ENCODE results near the gene NTF3.

NTF3 gene

DNA sequence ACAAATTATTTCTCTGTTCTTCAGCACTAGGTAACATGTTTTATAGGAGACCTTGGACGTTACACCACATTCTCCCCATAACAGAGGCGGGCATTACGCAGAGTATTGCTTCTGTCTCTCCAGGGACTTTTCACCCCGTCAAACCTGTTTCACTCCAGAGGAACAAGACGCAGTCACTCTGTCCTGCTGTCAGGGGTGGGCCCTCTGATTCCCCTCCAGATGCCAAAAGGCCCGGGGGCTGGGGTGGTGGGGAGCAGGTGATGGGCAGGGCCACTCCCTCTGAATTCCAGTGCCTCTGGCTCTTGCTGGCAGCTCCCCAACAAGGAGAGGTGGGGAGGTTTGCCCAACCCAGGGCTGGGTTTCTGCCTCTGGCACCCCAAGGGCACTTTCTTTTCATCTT lies 71.9 kb downstream of the NTF3 start:
- H3K9ac ChIP-seq (ENCODE audit: low read length) = no peak overlapping the region
- H3K36me3 ChIP-seq (ENCODE audit: control insufficient read depth, insufficient read depth, low read length) = no peaks in the 10 kb centered on the region
- H3K27me3 ChIP-seq (ENCODE audit: control insufficient read depth, insufficient read depth, low read length) = no peaks in the 10 kb centered on the region
- no peak overlapping the region for H3K4me3 ChIP-seq (ENCODE audit: low read length)
- H3K4me1 ChIP-seq (ENCODE audit: control insufficient read depth, insufficient read depth, low read length) = no peaks in the 10 kb centered on the region
- no peak overlapping the region for H3K27ac ChIP-seq (ENCODE audit: low read depth, low read length)

DNA sequence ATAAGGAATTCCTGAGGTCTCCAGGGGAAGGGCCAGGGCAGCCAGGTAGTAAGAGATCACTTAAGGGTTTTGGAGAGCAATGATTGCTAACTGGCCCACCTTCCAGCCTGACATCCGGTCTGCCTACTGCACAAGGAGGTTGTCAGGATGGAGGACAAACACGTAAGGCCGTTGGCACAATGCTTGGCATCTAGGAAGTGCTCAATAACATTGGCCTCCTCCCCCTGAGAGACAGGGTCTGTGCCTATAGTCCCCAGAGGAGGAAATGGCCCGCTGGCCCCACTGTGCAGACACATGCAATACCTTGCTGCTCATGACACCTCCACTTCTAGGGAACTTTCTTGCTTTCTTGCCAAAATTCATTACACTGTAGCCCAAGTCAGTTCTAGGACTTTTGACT lies 73.2 kb downstream of the NTF3 start:
- Histone ChIP-seq H3K4me1 (ENCODE audit: control insufficient read depth, insufficient read depth, low read length) (no peaks in the 10 kb centered on the region), H3K9ac (ENCODE audit: low read length) (no peak overlapping the region), H3K27ac (ENCODE audit: low read depth, low read length) (no peak overlapping the region), H3K36me3 (ENCODE audit: control insufficient read depth, insufficient read depth, low read length) (no peaks in the 10 kb centered on the region), H3K27me3 (ENCODE audit: control insufficient read depth, insufficient read depth, low read length) (no peaks in the 10 kb centered on the region), H3K4me3 (ENCODE audit: low read length) (no peak overlapping the region)

DNA sequence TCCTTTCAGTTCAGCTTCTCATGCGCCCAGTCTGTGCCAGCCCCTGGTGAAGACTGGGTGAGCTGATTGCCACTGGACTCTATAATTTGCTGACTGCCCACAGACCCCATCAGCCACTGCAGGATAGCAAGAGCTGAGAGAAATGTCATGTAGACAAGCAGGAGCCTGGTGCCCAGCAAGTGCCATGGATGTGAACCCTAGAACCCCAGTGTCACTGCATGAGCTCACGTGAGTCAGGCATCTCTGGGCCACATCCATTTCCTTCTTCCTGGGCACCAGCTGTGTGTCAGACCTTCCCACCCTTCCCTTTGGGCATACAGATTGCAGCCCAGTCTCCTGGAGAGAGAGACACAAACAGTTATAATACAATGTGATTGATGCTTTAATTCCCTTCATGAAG lies 73.8 kb downstream of the NTF3 start:
- H3K36me3 ChIP-seq (ENCODE audit: control insufficient read depth, insufficient read depth, low read length) = no peaks in the 10 kb centered on the region
- no peak overlapping the region for H3K4me3 ChIP-seq (ENCODE audit: low read length)
- no peak overlapping the region for H3K9ac ChIP-seq (ENCODE audit: low read length)
- H3K4me1 ChIP-seq (ENCODE audit: control insufficient read depth, insufficient read depth, low read length) = no peaks in the 10 kb centered on the region
- no peaks in the 10 kb centered on the region for H3K27me3 ChIP-seq (ENCODE audit: control insufficient read depth, insufficient read depth, low read length)
- no peak overlapping the region for H3K27ac ChIP-seq (ENCODE audit: low read depth, low read length)

DNA sequence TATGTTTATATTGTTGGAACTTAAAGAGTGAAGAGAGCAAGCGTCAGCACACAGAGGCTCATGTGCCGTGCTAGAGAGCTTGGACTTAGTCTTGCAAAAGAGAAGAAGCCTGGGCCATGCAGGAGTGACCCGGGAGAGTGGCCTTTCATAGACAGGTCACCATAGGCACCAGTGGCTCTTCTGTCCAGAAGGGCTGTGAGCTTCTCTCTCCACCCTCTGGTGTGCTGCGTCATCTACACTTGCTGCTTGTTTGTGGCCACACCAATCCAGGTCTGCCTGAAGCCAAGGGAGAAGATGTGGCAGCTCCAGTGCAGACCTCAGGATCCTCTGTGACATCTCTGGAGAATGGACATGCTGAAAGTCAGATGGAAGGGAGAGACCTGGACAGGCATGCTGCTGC lies 74.4 kb downstream of the NTF3 start:
- Histone ChIP-seq H3K4me3 (ENCODE audit: low read length) (no peak overlapping the region), H3K4me1 (ENCODE audit: control insufficient read depth, insufficient read depth, low read length) (no peaks in the 10 kb centered on the region), H3K36me3 (ENCODE audit: control insufficient read depth, insufficient read depth, low read length) (no peaks in the 10 kb centered on the region), H3K27me3 (ENCODE audit: control insufficient read depth, insufficient read depth, low read length) (no peaks in the 10 kb centered on the region), H3K9ac (ENCODE audit: low read length) (no peak overlapping the region), H3K27ac (ENCODE audit: low read depth, low read length) (no peak overlapping the region)

DNA sequence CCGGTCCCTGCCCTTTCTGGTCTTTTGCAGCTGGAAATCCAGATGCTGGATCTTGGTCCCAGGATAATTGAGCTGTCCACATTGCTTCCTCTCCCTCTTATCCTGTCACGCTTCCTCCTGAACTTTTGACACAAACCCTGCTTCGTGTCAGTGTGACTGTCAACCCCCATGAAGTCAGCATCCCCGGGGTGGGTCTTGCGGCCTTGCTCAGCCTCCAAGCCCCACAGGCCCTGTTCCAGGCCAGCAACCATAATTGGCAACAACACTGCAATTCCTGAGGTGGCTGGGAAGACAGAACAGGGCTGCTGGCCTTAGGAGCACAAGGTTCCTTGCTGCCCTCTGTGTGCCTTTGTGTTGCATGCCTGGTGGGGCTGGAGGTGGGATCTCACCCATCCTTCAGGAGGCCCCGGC lies 74.9 kb downstream of the NTF3 start:
- Histone ChIP-seq H3K27me3 (ENCODE audit: control insufficient read depth, insufficient read depth, low read length) (no peaks in the 10 kb centered on the region), H3K4me1 (ENCODE audit: control insufficient read depth, insufficient read depth, low read length) (no peaks in the 10 kb centered on the region), H3K27ac (ENCODE audit: low read depth, low read length) (no peak overlapping the region), H3K9ac (ENCODE audit: low read length) (no peak overlapping the region), H3K36me3 (ENCODE audit: control insufficient read depth, insufficient read depth, low read length) (no peaks in the 10 kb centered on the region), H3K4me3 (ENCODE audit: low read length) (no peak overlapping the region)

DNA sequence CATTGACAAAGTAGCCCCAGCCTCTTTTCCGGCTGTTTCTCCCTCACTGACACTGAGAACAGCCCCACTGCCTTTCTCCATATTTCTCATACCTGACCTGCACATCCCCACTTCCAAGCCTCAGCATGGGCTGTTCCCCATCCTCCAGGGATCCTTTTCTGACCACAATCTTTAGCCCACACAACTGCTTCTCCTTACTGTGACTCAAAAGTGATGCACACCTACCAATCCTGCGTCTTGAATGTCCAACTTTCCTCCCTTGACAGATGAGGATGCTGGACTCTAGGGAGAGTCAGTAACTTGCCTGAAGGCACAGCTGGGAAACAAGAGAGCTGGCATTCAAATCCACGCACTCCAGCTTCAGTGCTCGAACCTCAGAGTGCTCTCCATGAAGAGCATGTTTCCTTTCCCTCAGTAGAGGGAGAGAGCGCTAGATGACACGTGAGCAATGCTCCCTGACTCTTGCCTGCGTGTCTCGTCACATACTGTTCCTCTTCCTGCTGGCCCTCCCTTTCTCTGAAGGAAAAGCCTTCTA lies 75.6 kb downstream of the NTF3 start:
- no peaks in the 10 kb centered on the region for H3K36me3 ChIP-seq (ENCODE audit: control insufficient read depth, insufficient read depth, low read length)
- no peaks in the 10 kb centered on the region for H3K27me3 ChIP-seq (ENCODE audit: control insufficient read depth, insufficient read depth, low read length)
- H3K27ac ChIP-seq (ENCODE audit: low read depth, low read length) = no peak overlapping the region
- no peak overlapping the region for H3K9ac ChIP-seq (ENCODE audit: low read length)
- no peaks in the 10 kb centered on the region for H3K4me1 ChIP-seq (ENCODE audit: control insufficient read depth, insufficient read depth, low read length)
- H3K4me3 ChIP-seq (ENCODE audit: low read length) = no peak overlapping the region

DNA sequence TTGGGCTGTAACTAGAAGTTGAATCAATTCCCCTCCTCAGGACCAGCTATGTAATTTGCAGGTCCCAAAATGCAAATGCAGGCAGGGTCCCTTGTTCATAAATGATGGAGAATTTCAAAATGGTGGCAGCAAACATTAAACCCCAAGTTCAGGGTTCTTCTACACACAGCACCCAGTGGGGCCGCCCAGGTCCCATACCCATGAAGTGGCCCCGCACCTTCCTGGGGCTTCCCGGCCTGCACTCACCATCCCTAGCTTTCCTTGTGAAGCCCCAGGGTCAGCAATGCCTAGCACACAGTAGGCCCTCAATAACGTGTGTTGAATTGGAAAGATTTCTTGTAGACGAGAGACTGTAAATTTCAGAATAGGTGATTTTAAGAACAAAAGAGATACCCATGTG lies 76.0 kb downstream of the NTF3 start:
- H3K27ac ChIP-seq (ENCODE audit: low read depth, low read length) = no peak overlapping the region
- H3K4me1 ChIP-seq (ENCODE audit: control insufficient read depth, insufficient read depth, low read length) = no peaks in the 10 kb centered on the region
- no peak overlapping the region for H3K9ac ChIP-seq (ENCODE audit: low read length)
- no peak overlapping the region for H3K4me3 ChIP-seq (ENCODE audit: low read length)
- H3K36me3 ChIP-seq (ENCODE audit: control insufficient read depth, insufficient read depth, low read length) = no peaks in the 10 kb centered on the region
- no peaks in the 10 kb centered on the region for H3K27me3 ChIP-seq (ENCODE audit: control insufficient read depth, insufficient read depth, low read length)

DNA sequence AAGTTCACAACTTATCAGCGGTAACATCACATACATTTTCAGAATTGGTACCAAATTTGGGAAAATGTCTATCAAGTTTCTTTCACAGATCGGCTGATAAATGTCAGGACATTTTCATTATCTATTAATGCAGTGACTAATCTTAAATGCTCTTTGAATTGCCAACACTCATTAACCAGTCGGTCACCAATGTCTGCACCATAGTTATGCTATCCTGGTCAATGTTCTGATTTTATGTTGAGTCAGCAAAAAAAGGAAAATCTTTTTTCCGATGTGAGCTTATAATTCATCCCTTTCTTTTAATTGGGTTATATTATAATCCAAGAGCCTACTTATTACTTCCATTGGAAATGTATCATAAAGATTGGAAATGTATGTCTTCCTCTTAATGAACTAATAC lies 77.2 kb downstream of the NTF3 start:
- Histone ChIP-seq H3K36me3 (ENCODE audit: control insufficient read depth, insufficient read depth, low read length) (no peaks in the 10 kb centered on the region), H3K4me1 (ENCODE audit: control insufficient read depth, insufficient read depth, low read length) (no peaks in the 10 kb centered on the region), H3K27me3 (ENCODE audit: control insufficient read depth, insufficient read depth, low read length) (no peaks in the 10 kb centered on the region), H3K9ac (ENCODE audit: low read length) (no peak overlapping the region), H3K4me3 (ENCODE audit: low read length) (no peak overlapping the region), H3K27ac (ENCODE audit: low read depth, low read length) (no peak overlapping the region)

DNA sequence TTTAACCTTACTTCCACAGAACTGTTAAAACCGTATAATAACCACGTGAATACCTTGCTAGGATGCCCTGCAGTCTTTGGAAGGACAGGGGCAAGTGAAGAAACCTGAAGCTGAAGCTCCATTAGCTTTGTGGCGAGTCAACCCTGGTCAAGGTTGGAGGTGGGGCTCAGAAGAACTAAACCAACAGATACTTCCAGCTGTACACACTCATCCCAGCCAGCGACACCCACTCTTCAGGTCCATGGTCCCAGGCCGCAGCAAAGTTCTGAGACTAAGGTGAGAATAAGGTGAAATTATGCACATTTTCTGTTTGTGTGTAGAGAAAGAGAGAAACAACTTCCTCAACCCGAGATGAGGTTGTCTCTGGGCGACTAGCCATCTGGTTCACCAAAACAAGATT lies 77.6 kb downstream of the NTF3 start:
- Histone ChIP-seq H3K27me3 (ENCODE audit: control insufficient read depth, insufficient read depth, low read length) (no peaks in the 10 kb centered on the region), H3K9ac (ENCODE audit: low read length) (no peak overlapping the region), H3K27ac (ENCODE audit: low read depth, low read length) (no peak overlapping the region), H3K4me1 (ENCODE audit: control insufficient read depth, insufficient read depth, low read length) (no peaks in the 10 kb centered on the region), H3K4me3 (ENCODE audit: low read length) (no peak overlapping the region), H3K36me3 (ENCODE audit: control insufficient read depth, insufficient read depth, low read length) (no peaks in the 10 kb centered on the region)

DNA sequence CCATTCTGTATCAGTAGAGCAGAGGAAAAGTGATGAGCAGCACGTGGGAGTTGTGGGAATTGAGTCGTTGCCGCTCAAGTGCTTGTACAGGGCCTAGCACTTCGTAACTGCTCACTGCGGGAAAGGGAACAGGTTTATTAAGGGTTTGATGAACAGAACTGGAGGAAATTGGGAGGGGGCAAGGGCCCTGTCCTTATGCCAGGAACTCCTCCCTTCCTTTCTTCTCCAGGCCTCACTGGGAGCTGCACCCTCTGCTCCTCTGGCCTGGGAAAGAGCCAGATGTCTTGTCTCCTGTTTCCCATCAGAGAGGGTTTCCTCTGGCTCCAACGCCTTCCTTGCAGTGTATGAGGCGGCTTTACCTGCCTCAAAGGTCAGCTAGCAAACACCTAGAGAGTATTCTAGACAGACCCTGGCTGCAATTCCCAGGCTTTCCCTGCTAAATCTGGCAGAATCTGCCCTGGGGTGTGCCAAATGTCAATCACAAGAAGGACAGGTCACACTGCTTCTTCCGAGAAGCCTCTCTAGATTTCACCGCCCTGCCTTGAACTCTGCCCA lies 78.4 kb downstream of the NTF3 start:
- Histone ChIP-seq H3K27ac (ENCODE audit: low read depth, low read length) (no peak overlapping the region), H3K4me3 (ENCODE audit: low read length) (no peak overlapping the region), H3K9ac (ENCODE audit: low read length) (no peak overlapping the region), H3K36me3 (ENCODE audit: control insufficient read depth, insufficient read depth, low read length) (no peaks in the 10 kb centered on the region), H3K27me3 (ENCODE audit: control insufficient read depth, insufficient read depth, low read length) (no peaks in the 10 kb centered on the region), H3K4me1 (ENCODE audit: control insufficient read depth, insufficient read depth, low read length) (no peaks in the 10 kb centered on the region)

DNA sequence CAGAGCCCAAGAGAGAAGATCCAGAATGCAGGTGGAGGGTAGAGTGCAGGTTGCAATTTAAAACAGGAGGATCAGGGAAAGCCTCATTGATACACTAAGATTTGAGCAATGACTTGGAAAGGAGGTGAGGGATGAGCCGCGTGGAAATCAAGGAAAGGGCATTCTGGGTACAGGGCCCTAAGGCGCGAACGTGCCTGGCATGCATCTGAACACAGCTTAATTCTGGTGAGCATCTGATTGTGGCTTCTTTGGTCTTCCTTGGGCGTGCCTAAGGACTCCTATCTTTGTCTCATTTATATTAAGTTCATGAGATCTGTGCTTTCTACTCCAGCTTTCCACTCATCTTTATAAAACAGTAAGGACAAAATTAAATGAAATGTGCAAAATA lies 79.3 kb downstream of the NTF3 start:
- H3K36me3 ChIP-seq (ENCODE audit: control insufficient read depth, insufficient read depth, low read length) = no peaks in the 10 kb centered on the region
- H3K4me3 ChIP-seq (ENCODE audit: low read length) = no peak overlapping the region
- no peak overlapping the region for H3K27ac ChIP-seq (ENCODE audit: low read depth, low read length)
- no peaks in the 10 kb centered on the region for H3K27me3 ChIP-seq (ENCODE audit: control insufficient read depth, insufficient read depth, low read length)
- no peak overlapping the region for H3K9ac ChIP-seq (ENCODE audit: low read length)
- no peaks in the 10 kb centered on the region for H3K4me1 ChIP-seq (ENCODE audit: control insufficient read depth, insufficient read depth, low read length)

DNA sequence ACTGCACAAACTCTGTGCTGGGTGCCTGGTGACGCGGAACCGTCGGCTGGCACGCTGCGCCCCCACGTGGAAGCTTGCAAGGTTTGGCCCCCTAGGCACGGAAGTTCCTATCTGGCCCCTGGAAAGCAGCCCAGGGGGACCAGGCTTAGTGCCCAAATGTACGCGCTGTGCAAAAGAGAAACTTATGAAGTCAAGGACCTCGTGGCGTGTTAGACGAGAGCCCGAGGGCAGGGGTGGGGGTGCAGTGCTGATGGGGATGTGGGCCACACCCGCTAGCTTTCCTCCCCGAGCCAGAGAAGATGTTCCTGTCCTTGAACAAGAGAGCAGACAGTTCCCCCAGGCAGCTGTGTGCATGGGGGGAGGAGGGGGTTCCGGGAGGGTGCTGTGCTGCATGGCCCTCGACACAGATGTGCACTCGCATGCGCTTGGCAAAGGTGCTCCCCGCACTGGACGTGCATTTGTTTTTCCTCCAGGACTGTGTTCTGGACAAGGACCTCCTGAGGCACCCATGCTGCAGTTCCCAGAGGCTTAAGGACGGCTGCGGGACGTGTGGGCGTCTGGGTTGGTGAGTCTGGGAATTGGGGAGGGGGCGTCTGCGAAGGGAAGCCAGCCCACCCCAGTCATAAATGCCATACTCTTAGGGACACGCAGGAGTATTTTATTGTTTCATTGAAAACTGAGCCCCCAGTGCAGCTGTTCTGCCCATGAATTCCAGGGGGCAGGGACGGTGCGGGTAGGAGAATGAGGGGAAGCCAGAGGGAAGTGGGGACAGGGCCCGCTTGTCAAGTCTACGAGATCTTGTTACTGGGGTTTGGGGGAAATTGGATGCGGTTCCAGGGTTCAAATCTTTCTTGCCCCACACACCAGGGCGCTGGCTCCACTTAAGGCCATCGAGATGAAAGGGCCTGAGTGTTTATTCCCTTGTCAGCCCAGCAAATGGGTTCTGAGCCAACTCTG lies 80.0 kb downstream of the NTF3 start:
- Histone ChIP-seq H3K27me3 (ENCODE audit: control insufficient read depth, insufficient read depth, low read length) (no peaks in the 10 kb centered on the region), H3K27ac (ENCODE audit: low read depth, low read length) (no peak overlapping the region), H3K4me3 (ENCODE audit: low read length) (no peak overlapping the region), H3K36me3 (ENCODE audit: control insufficient read depth, insufficient read depth, low read length) (no peaks in the 10 kb centered on the region), H3K4me1 (ENCODE audit: control insufficient read depth, insufficient read depth, low read length) (no peaks in the 10 kb centered on the region), H3K9ac (ENCODE audit: low read length) (no peak overlapping the region)

DNA sequence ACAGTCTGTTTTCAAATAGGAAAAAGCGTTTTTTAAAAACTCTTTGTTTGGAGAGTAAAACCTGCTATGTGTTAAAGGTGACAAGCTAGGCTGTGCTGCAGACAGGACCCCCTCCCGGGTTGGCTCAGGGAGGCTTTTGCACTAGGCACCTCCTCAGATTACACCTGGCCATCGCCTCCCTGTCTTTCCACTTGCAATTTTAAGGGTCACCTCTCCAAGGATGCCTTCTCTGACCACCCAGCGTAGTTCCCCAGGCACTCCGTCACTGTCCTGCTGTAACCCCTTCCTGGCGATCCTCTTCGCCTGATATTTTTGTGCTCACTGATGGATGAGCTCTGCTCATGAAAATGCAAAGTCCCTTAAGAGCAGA lies 80.7 kb downstream of the NTF3 start:
- no peak overlapping the region for H3K9ac ChIP-seq (ENCODE audit: low read length)
- no peak overlapping the region for H3K4me3 ChIP-seq (ENCODE audit: low read length)
- no peaks in the 10 kb centered on the region for H3K27me3 ChIP-seq (ENCODE audit: control insufficient read depth, insufficient read depth, low read length)
- H3K27ac ChIP-seq (ENCODE audit: low read depth, low read length) = no peak overlapping the region
- H3K4me1 ChIP-seq (ENCODE audit: control insufficient read depth, insufficient read depth, low read length) = no peaks in the 10 kb centered on the region
- H3K36me3 ChIP-seq (ENCODE audit: control insufficient read depth, insufficient read depth, low read length) = no peaks in the 10 kb centered on the region
